ENCODE results near the gene MOCS3. TPM values are rescaled to one million over a fixed set of nuclear protein-coding genes. Genes with fewer than 3 reads are reported as not detected.

Gene MOCS3
- total and polyA plus RNA-seq, 2 of the 13 experiments (the other 11 are each of a cell fraction or from before 2014, with no cell fraction given), result 3.7 to 8.4 TPM

GRCh38 chr20:50931306-50932015, 27.2 kb upstream of the MOCS3 start, which contains the start of gene ADNP (continued):
- TF ChIP-seq ZNF234 (CRISPR knock-in tag; conservative IDR thresholded peaks at IDR 0.05) (no peak), ZNF577 (CRISPR knock-in tag; IDR thresholded peaks at IDR 0.05; ENCODE audit: borderline replicate concordance, low read depth) (no peak), NR2F6 (IDR thresholded peaks at IDR 0.05) (no peak), NR2F6 (CRISPR knock-in tag; IDR thresholded peaks at IDR 0.05) (0 out of 2 replicates have a peak, but pooled peaks have one; percentile 10), PRDM10 (CRISPR knock-in tag; IDR thresholded peaks at IDR 0.05; ENCODE audit: low read depth) (peak; percentile 92), MEIS2 (CRISPR knock-in tag; IDR thresholded peaks at IDR 0.05) (0 out of 2 replicates have a peak, but pooled peaks have one; percentile 63), ZNF317 (CRISPR knock-in tag; IDR thresholded peaks at IDR 0.05) (peak; percentile 53; the same call in 1 of the 2 replicates), SMYD3 (CRISPR knock-in tag; IDR thresholded peaks at IDR 0.05) (0 out of 2 replicates have a peak, but pooled peaks have one; percentile 63), ARNTL (CRISPR knock-in tag; IDR thresholded peaks at IDR 0.05) (0 out of 2 replicates have a peak, but pooled peaks have one; percentile 37), ARNT2 (CRISPR knock-in tag; IDR thresholded peaks at IDR 0.05; ENCODE audit: low read depth) (peak; percentile 28; the same call in 1 of the 2 replicates), ZNF547 (CRISPR knock-in tag; IDR thresholded peaks at IDR 0.05) (peak; percentile 50; the same call in 1 of the 2 replicates), ZNF772 (CRISPR knock-in tag; IDR thresholded peaks at IDR 0.05) (peak; percentile 67; the same call in 1 of the 2 replicates)
- TF ChIP-seq, protein P1, sequence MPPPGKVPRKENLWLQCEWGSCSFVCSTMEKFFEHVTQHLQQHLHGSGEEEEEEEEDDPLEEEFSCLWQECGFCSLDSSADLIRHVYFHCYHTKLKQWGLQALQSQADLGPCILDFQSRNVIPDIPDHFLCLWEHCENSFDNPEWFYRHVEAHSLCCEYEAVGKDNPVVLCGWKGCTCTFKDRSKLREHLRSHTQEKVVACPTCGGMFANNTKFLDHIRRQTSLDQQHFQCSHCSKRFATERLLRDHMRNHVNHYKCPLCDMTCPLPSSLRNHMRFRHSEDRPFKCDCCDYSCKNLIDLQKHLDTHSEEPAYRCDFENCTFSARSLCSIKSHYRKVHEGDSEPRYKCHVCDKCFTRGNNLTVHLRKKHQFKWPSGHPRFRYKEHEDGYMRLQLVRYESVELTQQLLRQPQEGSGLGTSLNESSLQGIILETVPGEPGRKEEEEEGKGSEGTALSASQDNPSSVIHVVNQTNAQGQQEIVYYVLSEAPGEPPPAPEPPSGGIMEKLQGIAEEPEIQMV (CRISPR knock-in tag; IDR thresholded peaks at IDR 0.05; ENCODE audit: low read depth), result peak; percentile 80; the same call in 1 of the 2 replicates
- TF ChIP-seq, protein P2, sequence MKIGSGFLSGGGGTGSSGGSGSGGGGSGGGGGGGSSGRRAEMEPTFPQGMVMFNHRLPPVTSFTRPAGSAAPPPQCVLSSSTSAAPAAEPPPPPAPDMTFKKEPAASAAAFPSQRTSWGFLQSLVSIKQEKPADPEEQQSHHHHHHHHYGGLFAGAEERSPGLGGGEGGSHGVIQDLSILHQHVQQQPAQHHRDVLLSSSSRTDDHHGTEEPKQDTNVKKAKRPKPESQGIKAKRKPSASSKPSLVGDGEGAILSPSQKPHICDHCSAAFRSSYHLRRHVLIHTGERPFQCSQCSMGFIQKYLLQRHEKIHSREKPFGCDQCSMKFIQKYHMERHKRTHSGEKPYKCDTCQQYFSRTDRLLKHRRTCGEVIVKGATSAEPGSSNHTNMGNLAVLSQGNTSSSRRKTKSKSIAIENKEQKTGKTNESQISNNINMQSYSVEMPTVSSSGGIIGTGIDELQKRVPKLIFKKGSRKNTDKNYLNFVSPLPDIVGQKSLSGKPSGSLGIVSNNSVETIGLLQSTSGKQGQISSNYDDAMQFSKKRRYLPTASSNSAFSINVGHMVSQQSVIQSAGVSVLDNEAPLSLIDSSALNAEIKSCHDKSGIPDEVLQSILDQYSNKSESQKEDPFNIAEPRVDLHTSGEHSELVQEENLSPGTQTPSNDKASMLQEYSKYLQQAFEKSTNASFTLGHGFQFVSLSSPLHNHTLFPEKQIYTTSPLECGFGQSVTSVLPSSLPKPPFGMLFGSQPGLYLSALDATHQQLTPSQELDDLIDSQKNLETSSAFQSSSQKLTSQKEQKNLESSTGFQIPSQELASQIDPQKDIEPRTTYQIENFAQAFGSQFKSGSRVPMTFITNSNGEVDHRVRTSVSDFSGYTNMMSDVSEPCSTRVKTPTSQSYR (CRISPR knock-in tag; IDR thresholded peaks at IDR 0.05; ENCODE audit: borderline replicate concordance), result peak; percentile 86
- TF ChIP-seq, protein P3, sequence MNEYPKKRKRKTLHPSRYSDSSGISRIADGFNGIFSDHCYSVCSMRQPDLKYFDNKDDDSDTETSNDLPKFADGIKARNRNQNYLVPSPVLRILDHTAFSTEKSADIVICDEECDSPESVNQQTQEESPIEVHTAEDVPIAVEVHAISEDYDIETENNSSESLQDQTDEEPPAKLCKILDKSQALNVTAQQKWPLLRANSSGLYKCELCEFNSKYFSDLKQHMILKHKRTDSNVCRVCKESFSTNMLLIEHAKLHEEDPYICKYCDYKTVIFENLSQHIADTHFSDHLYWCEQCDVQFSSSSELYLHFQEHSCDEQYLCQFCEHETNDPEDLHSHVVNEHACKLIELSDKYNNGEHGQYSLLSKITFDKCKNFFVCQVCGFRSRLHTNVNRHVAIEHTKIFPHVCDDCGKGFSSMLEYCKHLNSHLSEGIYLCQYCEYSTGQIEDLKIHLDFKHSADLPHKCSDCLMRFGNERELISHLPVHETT (CRISPR knock-in tag; conservative IDR thresholded peaks at IDR 0.05), result no peak

Measured in HepG2 (cell line).